CD4-positive, alpha-beta T cell treated with Interleukin-15 for 1 hour (primary cell): ENCODE results near the gene SMOC2.

Experiments
- DNase-seq: peaks from one replicate; pipeline ENCODE4 v3.0.0-alpha.2; 2020

Gene SMOC2

GRCh38 chr6:168448243-168448855, 7.4 kb downstream of the SMOC2 start:
- no peak for DNase-seq

GRCh38 chr6:168450917-168451316, 9.9 kb downstream of the SMOC2 start:
- no peak for DNase-seq

- DNase-seq, result no peak
Observed at GRCh38 chr6:168451805-168452517, 11.0 kb downstream of the SMOC2 start.

GRCh38 chr6:168452685-168453377, 11.8 kb downstream of the SMOC2 start:
- no peak for DNase-seq

GRCh38 chr6:168455847-168456530, 15.0 kb downstream of the SMOC2 start:
- DNase-seq, result no peak

GRCh38 chr6:168456907-168457652, 16.1 kb downstream of the SMOC2 start:
- no peak for DNase-seq

- DNase-seq, result no peak
Observed at GRCh38 chr6:168457653-168457934, 16.6 kb downstream of the SMOC2 start.

GRCh38 chr6:168458101-168458500, 17.1 kb downstream of the SMOC2 start:
- no peak for DNase-seq

GRCh38 chr6:168459572-168459971, 18.6 kb downstream of the SMOC2 start:
- no peak for DNase-seq

GRCh38 chr6:168462289-168462853, 21.4 kb downstream of the SMOC2 start:
- no peak for DNase-seq

GRCh38 chr6:168464546-168464945, 23.6 kb downstream of the SMOC2 start:
- no peak for DNase-seq

- DNase-seq, result no peak
Observed at GRCh38 chr6:168468045-168468444, 27.1 kb downstream of the SMOC2 start.

GRCh38 chr6:168469521-168469920, 28.5 kb downstream of the SMOC2 start:
- DNase-seq, result no peak

GRCh38 chr6:168469926-168470325, 28.9 kb downstream of the SMOC2 start:
- DNase-seq, result no peak

GRCh38 chr6:168472363-168472762, 31.4 kb downstream of the SMOC2 start:
- DNase-seq, result no peak

- DNase-seq, result no peak
Observed at GRCh38 chr6:168473197-168473596, 32.2 kb downstream of the SMOC2 start.

- no peak for DNase-seq
Observed at GRCh38 chr6:168475188-168476013, 34.4 kb downstream of the SMOC2 start.

GRCh38 chr6:168479421-168479820, 38.4 kb downstream of the SMOC2 start:
- DNase-seq, result no peak

- DNase-seq, result no peak
Observed at GRCh38 chr6:168480481-168480880, 39.5 kb downstream of the SMOC2 start.

- no peak for DNase-seq
Observed at GRCh38 chr6:168485818-168486217, 44.8 kb downstream of the SMOC2 start.

- DNase-seq, result no peak
Observed at GRCh38 chr6:168490757-168491156, 49.8 kb downstream of the SMOC2 start.

GRCh38 chr6:168493976-168494375, 53.0 kb downstream of the SMOC2 start:
- no peak for DNase-seq
